Kidney glomerular epithelial cell (primary cell): ENCODE results near the gene MCM10.
A peak's percentile ranks its signal among the peaks of the same experiment; 100 is the strongest.
"Not testable (repeated sequence)": the region's sequence is repeated elsewhere in the genome, so short reads cannot be mapped to it uniquely, and the experiment has no call there.

Experiments
- DNase-seq: peaks from one replicate; lab custom pipeline; 2025; lab: John Stamatoyannopoulos, UW

MCM10 gene

GRCh38 chr10:13160934-13161856 is at the start of gene MCM10:
MCM10 (plus strand) TSS chr10:13161558; CDS start chr10:13164203, 2,645 bp downstream.
- DNase-seq, result peak; percentile 98

GRCh38 chr10:13113544-13113943 is 47.8 kb upstream of the MCM10 start:
- DNase-seq, result no peak

GRCh38 chr10:13115832-13116803 is 45.2 kb upstream of the MCM10 start:
- no peak for DNase-seq

- DNase-seq, result no peak
These were observed 43.2 kb upstream of the MCM10 start for GRCh38 chr10:13117841-13118783.

- no peak for DNase-seq
These were observed 42.5 kb upstream of the MCM10 start for GRCh38 chr10:13118784-13119410.

GRCh38 chr10:13120786-13121499 is 40.4 kb upstream of the MCM10 start:
- DNase-seq, result no peak

GRCh38 chr10:13121500-13121854 is 39.9 kb upstream of the MCM10 start:
- no peak for DNase-seq

GRCh38 chr10:13136651-13137050 is 24.7 kb upstream of the MCM10 start:
- DNase-seq, result no peak

GRCh38 chr10:13139150-13139549 is 22.2 kb upstream of the MCM10 start:
- no peak for DNase-seq

GRCh38 chr10:13139676-13140075 is 21.7 kb upstream of the MCM10 start:
- DNase-seq, result no peak

GRCh38 chr10:13140627-13141190 is 20.6 kb upstream of the MCM10 start:
- DNase-seq, result no peak

GRCh38 chr10:13143766-13144165 is 17.6 kb upstream of the MCM10 start:
- DNase-seq, result no peak

- DNase-seq, result no peak
These were observed 16.5 kb upstream of the MCM10 start for GRCh38 chr10:13144814-13145213.

- DNase-seq, result no peak
These were observed 15.0 kb upstream of the MCM10 start for GRCh38 chr10:13146379-13146778.

- no peak for DNase-seq
These were observed 14.2 kb upstream of the MCM10 start for GRCh38 chr10:13147161-13147560.

GRCh38 chr10:13152296-13152695 is 9.1 kb upstream of the MCM10 start:
- no peak for DNase-seq

- not testable (repeated sequence) for DNase-seq
These were observed 5.5 kb upstream of the MCM10 start for GRCh38 chr10:13155860-13156259.

- DNase-seq, result no peak
These were observed 3.0 kb upstream of the MCM10 start for GRCh38 chr10:13158401-13158800.

GRCh38 chr10:13161857-13162271 is 506 bp downstream of the MCM10 start:
- DNase-seq, result no peak

- DNase-seq, result no peak
These were observed 2.5 kb downstream of the MCM10 start for GRCh38 chr10:13163859-13164258.
